Osteocyte (in vitro differentiated cells): Measurements from ENCODE around the gene FUZ. TPM values are rescaled to one million over a fixed set of nuclear protein-coding genes. Genes with fewer than 3 reads are reported as not detected.

Experiments
- DNase-seq: peaks from one replicate; pipeline ENCODE4 v3.0.0; 2021; ENCODE audit warnings: mixed read lengths; ENCODE audit not compliant: unreplicated experiment; ENCODE audit errors: extremely low spot score
- H3K27ac Mint-ChIP-seq: one replicate; pipeline ENCODE4 v1.8.0; 2021; ENCODE audit warnings: mild to moderate bottlenecking, mixed read lengths; ENCODE audit not compliant: unreplicated experiment
- H3K27me3 Mint-ChIP-seq: one replicate; pipeline ENCODE4 v1.8.0; 2021; ENCODE audit warnings: mixed read lengths; ENCODE audit not compliant: unreplicated experiment
- H3K36me3 Mint-ChIP-seq: one replicate; pipeline ENCODE4 v1.8.0; 2021; ENCODE audit warnings: mixed read lengths; ENCODE audit not compliant: unreplicated experiment
- H3K4me1 Mint-ChIP-seq: one replicate; pipeline ENCODE4 v1.8.0; 2021; ENCODE audit warnings: mixed read lengths; ENCODE audit not compliant: unreplicated experiment
- H3K4me3 Mint-ChIP-seq: one replicate; pipeline ENCODE4 v1.8.0; 2021; ENCODE audit warnings: mild to moderate bottlenecking, moderate library complexity, mixed read lengths; ENCODE audit not compliant: unreplicated experiment
- H3K9me3 Mint-ChIP-seq: one replicate; pipeline ENCODE4 v1.8.0; 2021; ENCODE audit warnings: mixed read lengths; ENCODE audit not compliant: unreplicated experiment
- CTCF ChIP-seq: fragments of 200-600 bp; sonication (generic); IDR thresholded peaks from 2 replicates; pipeline ENCODE4 v1.5.0; 2021; ENCODE audit warnings: antibody characterized with exemption, mild to moderate bottlenecking, moderate library complexity
- long read RNA-seq: library from polyadenylated mRNA; unstranded; transcript quantifications from one replicate; pipeline ENCODE4 v2.0.0, GENCODE V29; 2021
- total RNA-seq: library from RNA; stranded (reverse); gene quantifications from 2 replicates; pipeline ENCODE4 v1.2.1, GENCODE V29; 2021

Gene FUZ
- 19.9 and 24.4 TPM in 2 replicates for total RNA-seq
- long read RNA-seq, partial matches to known transcripts = 0 of 1 reads
- long read RNA-seq, other reads (novel, unspliced or antisense) = 0 of 1 reads

GRCh38 chr19:49812997-49813861, at the start of gene FUZ:
TSS of gene FUZ (minus strand) at chr19:49813292. CDS start at chr19:49813106, 186 bp downstream.
- no peaks in the 10 kb centered on the region for H3K9me3 Mint-ChIP-seq
- H3K36me3 Mint-ChIP-seq = no peaks in the 10 kb centered on the region
- peak within 1 kb of the TSS; percentile 84 for H3K4me3 Mint-ChIP-seq
- peak within 1 kb of the TSS; percentile 99 for H3K27ac Mint-ChIP-seq
- peaks cover 24% of the 10 kb centered on the region for H3K4me1 Mint-ChIP-seq
- H3K27me3 Mint-ChIP-seq = no peaks in the 10 kb centered on the region
- TF ChIP-seq CTCF = peak; percentile 48
- peak; percentile 98 for DNase-seq

- no peaks in the 10 kb centered on the region for H3K27me3 Mint-ChIP-seq
- no peak overlapping the region for H3K4me3 Mint-ChIP-seq
- no peak for DNase-seq
- peaks cover 22% of the 10 kb centered on the region for H3K36me3 Mint-ChIP-seq
- peaks cover 31% of the 10 kb centered on the region for H3K4me1 Mint-ChIP-seq
- no peak overlapping the region for H3K27ac Mint-ChIP-seq
- no peaks in the 10 kb centered on the region for H3K9me3 Mint-ChIP-seq
- peak; percentile 39 for TF ChIP-seq CTCF
Observed at GRCh38 chr19:49862391-49863253, 49.5 kb upstream of the FUZ start.

- H3K4me3 Mint-ChIP-seq = no peak overlapping the region
- peaks cover 26% of the 10 kb centered on the region for H3K4me1 Mint-ChIP-seq
- no peak for TF ChIP-seq CTCF
- no peaks in the 10 kb centered on the region for H3K27me3 Mint-ChIP-seq
- H3K9me3 Mint-ChIP-seq = no peaks in the 10 kb centered on the region
- H3K27ac Mint-ChIP-seq = no peak overlapping the region
- DNase-seq = no peak
- H3K36me3 Mint-ChIP-seq = peaks cover 29% of the 10 kb centered on the region
Observed at GRCh38 chr19:49861541-49862378, 48.7 kb upstream of the FUZ start.

- DNase-seq = no peak
- Mint-ChIP-seq H3K4me1 (peaks cover 20% of the 10 kb centered on the region), H3K9me3 (no peaks in the 10 kb centered on the region), H3K36me3 (peaks cover 29% of the 10 kb centered on the region), H3K4me3 (no peak overlapping the region), H3K27ac (no peak overlapping the region), H3K27me3 (no peaks in the 10 kb centered on the region)
- TF ChIP-seq CTCF = no peak
Observed at GRCh38 chr19:49861107-49861506, 48.0 kb upstream of the FUZ start.
